Dermis blood vessel endothelial cell (primary cell): ENCODE measurements around the gene CHRNA9. TPM values are rescaled to one million over a fixed set of nuclear protein-coding genes. Genes with fewer than 3 reads are reported as not detected.

Experiments
- DNase-seq: peaks from one replicate; pipeline ENCODE4 v3.0.0; 2010
- total RNA-seq: library from RNA; depleted of rRNA; stranded (reverse); fragments of >200 nt; gene quantifications from 2 replicates; pipeline ENCODE4 v1.2.3, GENCODE V29; 2014

Gene CHRNA9
- total RNA-seq, 1 donor from 2014 or later, result not detected

- peak; percentile 94 for DNase-seq
Measured at GRCh38 chr4:40309250-40309774, 25.8 kb upstream of the CHRNA9 start.

GRCh38 chr4:40310225-40310624 lies 24.9 kb upstream of the CHRNA9 start:
- DNase-seq, result no peak

DNA sequence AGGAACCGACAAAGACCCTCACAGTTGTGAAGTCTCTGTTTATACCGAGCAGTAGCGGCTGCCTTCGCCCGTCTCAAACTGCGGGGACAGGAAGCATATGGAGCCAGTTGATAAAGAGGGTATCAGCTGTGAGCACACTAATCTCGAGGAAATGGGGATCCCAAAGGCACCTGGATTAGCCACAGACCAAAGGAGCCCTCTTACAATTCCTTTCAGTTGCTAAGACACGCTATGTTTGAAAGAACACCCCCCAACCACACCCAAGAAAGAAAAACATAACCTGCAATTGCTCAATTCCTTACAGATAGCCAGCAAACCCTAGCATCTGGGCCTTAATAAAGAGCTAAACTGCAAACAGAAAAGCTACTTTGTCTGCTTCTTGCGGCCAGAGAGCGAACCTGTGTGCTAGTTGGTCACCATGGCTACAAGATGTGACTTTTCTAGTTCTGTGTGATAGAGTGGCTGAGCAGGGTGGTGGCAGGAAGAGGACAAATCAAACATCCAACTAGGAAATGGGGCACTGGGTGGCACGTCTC lies 23.3 kb upstream of the CHRNA9 start:
- peak; percentile 92 for DNase-seq

GRCh38 chr4:40314951-40315350 lies 20.2 kb upstream of the CHRNA9 start:
- no peak for DNase-seq

DNA sequence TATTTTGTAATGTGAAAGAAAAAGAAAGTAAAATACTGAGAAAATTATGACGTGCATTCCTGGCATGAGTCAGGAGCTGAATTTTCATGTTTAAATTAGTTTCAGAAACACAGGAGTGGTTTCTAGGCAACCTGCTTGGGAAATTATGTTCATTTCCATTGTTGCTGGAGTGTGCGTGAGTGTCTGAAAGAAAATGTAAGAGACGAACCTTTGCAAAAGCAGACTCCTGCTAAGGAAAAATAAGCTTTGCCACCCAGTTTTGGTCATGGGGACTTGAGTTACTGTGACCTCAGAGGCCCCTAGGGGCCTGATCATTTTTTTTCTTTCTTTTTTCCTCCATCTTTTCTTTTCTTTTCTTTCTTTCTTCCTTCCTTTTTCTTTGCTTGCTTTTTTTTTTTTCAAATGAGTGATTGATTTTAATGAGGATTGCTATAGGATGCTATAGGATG lies 18.8 kb upstream of the CHRNA9 start:
- peak; percentile 94 for DNase-seq

DNA sequence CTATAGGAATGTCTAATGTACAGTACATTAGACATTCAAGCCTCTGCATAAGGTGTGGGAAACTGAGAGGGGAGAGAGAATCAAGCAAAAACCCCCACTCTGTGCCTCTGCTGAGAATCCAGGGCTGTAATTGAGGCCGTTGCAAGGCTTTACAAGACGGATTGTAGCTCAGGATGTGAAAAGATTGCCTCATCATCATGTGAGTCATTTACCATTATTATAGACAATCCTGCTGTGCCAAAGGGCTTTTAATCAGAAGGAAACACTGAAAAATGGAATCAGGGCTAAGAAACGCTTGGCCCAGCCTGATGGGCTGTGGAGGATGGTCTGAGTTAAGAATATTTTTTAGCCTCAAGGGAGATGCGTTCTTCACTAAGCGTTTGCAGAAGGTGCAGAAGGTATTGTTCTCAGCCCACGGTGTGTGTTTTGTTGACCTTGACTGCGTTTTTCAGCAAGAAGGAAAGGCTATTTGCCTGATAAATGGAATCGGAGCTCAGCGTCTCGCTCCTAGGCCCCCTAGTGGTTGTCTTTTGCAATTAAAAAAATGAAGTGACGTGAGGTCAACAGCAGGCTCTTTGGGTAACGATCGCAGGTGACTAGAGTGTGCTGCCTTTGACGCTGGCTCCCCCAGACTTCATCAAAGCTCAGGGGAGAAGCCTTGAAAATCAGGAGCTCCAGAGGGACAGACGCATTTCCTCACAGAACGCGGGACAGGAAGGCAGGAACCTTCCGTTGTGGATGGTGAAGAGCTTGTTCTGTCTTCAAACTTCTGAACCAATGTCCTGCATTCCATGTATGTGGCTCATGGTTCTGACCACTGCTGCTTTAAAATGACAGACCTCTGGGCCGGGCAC lies 18.1 kb upstream of the CHRNA9 start:
- peak; percentile 96 for DNase-seq

GRCh38 chr4:40317916-40318658 lies 17.0 kb upstream of the CHRNA9 start:
- DNase-seq, result no peak

- DNase-seq, result peak; percentile 39
Measured at GRCh38 chr4:40321574-40322275, 13.4 kb upstream of the CHRNA9 start.

DNA sequence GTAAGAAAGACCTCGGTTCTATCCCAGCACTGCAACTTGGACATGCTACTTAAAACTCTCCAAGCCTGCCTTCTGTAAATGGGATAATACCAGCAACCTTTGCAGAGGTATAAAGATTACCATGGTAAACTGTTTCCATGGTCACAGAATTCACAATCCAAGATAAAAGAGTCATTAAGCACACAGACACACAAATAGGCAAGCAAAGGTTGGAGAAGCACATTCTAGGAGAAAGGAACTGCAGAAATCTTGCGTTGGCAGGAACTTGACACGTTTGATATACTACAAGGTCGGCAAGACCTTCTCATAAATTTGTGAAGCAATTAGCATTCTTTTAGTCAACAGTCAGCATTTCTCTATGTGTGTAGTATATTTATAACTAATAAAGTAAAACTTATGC lies 12.3 kb upstream of the CHRNA9 start:
- no peak for DNase-seq

DNA sequence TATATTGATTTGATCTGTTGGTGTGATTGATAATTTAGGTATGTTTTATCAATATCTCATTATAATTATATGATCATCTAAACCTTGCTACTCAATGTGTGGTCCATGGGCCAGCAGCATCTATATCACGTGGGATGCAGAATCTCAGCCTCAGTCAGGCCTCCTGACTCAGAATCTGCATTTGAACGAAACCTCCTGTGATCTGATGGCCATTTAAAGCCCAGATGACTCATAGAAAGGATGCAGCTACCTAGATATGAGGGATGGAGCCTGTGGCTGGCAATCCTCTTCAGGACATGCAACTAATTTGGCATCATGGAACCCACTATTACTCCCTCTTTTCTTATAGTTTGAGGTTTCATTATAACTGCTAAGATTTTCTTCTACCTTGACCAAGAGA lies 11.3 kb upstream of the CHRNA9 start:
- DNase-seq, result no peak

GRCh38 chr4:40325406-40326019 lies 9.6 kb upstream of the CHRNA9 start:
- peak; percentile 86 for DNase-seq

GRCh38 chr4:40327340-40327739 lies 7.8 kb upstream of the CHRNA9 start:
- DNase-seq, result no peak

GRCh38 chr4:40328383-40328782 lies 6.8 kb upstream of the CHRNA9 start:
- no peak for DNase-seq

- DNase-seq, result no peak
Measured at GRCh38 chr4:40329805-40330204, 5.3 kb upstream of the CHRNA9 start.

- peak; percentile 83 for DNase-seq
Measured at GRCh38 chr4:40330536-40330935, 4.6 kb upstream of the CHRNA9 start.

DNA sequence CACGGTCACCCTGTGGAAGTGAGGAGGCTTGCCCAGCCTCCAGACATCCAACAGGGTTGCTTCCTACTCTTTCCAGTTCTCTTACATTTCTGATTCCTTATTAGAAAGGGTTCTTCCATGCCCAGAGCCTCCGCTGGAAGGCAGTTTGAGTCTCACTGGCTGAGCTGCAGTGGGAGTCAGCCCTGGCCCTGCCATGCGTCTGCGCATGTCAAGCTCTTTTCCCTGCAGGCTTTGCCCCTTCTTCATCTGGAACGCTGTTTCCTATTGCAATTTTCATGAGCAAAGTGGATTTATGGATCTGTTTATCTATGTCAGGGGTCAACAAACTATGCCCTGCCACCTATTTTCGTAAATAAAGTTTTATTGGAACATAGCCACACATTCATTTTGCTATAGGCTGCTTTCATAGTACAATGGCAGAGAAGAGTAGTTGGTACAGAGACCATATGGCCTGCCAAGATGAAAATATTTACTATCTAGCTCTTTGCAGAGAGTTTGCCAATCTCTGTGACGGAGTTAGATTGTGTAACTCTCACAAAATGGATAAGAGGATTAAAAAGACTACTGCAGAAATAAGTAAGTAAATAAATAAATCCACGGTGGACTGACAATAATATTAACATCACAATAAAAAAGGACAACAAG lies 3.9 kb upstream of the CHRNA9 start:
- DNase-seq, result no peak

GRCh38 chr4:40331961-40332360 lies 3.2 kb upstream of the CHRNA9 start:
- no peak for DNase-seq

- peak; percentile 80 for DNase-seq
Measured at GRCh38 chr4:40333921-40334352, 1.2 kb upstream of the CHRNA9 start.

DNA sequence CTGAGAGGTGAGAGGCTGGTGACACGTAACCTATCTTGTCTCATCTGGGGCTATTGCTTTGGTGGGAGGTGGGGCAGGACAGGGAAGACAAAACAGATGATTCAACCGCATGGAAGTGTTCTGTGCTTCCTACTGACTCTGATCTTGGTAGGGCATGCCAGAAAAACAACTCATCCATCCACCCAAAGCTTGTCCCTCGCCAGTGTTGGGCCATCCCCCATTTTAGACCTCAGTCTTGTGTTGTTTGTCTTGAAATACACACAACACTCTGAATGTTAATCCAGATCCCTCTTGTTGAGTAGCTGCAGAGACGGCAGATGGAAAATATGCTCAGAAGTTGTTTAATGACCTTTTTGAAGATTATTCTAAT lies 377 bp downstream of the CHRNA9 start:
- DNase-seq, result no peak

- DNase-seq, result no peak
Measured at GRCh38 chr4:40337051-40337450, 1.9 kb downstream of the CHRNA9 start.

DNA sequence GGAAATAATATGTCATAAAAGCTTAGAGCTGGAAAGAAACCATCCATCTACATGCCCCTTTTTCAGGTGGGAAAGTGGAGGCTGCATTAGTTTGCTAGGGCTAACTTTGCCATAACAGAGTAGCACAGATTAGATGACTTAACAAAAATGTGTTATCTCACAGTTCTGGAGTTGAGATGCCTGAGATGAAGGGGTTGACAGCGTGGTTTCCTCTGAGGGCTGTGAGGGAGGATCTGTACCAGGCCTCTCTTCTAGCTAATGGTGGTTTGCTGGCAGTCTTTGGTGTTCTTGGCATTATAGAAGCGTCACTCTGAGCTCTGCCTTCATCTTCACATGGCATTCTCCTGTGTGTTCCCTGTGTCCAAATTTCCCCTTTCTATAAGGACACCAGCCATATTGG lies 2.4 kb downstream of the CHRNA9 start:
- no peak for DNase-seq

GRCh38 chr4:40340030-40340429 lies 4.9 kb downstream of the CHRNA9 start:
- DNase-seq, result no peak
